ENCODE measurements around the gene SOAT2.

DNA sequence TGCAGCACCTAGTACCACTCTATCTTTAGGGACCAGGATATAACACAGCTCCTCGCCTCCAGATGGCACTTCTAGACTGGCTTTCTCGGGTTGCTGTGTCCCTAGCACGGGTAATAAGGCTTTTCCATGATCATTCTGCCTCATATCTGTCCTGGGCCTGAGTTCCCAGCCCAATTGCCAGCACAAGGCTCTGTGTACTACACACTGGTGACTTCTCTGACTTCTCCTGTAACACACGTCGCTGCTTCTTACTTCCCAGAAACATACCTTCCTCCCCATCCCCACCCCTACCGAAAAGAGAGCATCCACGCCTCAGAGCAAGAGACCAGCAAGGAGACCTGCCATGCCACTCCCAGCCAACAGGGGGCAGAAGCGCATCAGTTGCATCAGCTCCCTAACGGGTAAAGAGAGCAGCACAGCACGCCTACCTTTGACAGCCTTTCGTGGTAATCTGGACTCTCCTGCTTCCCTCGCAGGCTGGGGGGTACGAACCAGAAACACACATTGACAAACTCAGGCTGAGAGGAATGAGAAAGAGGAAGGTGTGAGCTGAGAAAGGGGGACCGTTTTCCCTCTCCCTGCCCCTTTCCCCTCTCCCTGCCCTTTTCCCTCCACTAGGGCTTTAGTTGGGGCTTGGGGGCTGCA lies 56.0 kb downstream of the SOAT2 start:
- no peak for TF ChIP-seq EZH2 (IDR thresholded peaks at IDR 0.05; ENCODE audit: insufficient read depth, poor library complexity, severe bottlenecking)
- no peak for TF ChIP-seq EZH2phosphoT487 (IDR thresholded peaks at IDR 0.05; ENCODE audit: insufficient read depth, low read depth)

Data from GM23248 (cell line).